ENCODE measurements around the gene RPLP1.

DNA sequence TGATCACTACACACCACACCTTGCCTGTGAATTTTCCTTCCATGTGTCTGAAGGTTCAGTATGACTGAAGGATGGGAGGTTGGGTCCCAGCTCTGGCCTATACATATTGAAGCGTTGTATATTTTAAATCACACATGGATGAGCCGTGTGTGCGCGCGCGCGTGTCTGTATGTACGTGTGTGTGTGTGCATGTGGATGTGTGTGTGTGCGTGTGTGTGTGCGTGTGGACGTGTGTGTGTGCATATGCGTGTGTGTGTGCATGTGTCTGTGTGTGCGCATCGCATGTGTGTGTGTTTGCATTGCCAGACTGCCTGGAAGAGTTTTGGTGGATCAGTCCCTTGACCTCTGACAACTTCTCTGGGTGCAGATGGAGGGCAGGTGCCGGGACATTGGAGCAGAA lies 45.7 kb downstream of the RPLP1 start:
- TF ChIP-seq, protein P1, sequence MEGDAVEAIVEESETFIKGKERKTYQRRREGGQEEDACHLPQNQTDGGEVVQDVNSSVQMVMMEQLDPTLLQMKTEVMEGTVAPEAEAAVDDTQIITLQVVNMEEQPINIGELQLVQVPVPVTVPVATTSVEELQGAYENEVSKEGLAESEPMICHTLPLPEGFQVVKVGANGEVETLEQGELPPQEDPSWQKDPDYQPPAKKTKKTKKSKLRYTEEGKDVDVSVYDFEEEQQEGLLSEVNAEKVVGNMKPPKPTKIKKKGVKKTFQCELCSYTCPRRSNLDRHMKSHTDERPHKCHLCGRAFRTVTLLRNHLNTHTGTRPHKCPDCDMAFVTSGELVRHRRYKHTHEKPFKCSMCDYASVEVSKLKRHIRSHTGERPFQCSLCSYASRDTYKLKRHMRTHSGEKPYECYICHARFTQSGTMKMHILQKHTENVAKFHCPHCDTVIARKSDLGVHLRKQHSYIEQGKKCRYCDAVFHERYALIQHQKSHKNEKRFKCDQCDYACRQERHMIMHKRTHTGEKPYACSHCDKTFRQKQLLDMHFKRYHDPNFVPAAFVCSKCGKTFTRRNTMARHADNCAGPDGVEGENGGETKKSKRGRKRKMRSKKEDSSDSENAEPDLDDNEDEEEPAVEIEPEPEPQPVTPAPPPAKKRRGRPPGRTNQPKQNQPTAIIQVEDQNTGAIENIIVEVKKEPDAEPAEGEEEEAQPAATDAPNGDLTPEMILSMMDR (IDR thresholded peaks at IDR 0.05) = no peak
- TF ChIP-seq POLR2A (IDR thresholded peaks at IDR 0.05) = no peak
